ENCODE results near the gene EXT2.

DNA sequence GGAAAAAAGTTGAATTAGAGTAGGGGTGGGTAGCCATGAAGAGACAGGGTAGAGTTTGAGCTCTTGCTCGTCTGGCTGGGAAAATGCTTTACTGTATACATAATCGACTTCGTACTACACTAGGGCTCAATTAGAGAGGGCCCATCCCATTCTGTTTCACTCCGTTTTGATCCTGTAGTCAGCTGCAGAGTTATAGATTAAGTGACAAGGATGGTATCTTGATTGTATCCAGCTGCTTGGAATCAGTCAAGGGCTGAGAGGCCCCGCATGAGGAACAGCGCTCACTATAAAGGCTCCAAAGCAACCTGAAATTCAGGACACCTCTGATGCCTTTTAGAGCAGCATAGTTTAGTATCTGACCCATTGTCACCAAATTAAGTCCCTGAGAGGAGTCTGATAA, 132.9 kb downstream of the EXT2 start:
- TF ChIP-seq POLR2A (IDR thresholded peaks at IDR 0.05) = no peak
- TF ChIP-seq, protein P1, sequence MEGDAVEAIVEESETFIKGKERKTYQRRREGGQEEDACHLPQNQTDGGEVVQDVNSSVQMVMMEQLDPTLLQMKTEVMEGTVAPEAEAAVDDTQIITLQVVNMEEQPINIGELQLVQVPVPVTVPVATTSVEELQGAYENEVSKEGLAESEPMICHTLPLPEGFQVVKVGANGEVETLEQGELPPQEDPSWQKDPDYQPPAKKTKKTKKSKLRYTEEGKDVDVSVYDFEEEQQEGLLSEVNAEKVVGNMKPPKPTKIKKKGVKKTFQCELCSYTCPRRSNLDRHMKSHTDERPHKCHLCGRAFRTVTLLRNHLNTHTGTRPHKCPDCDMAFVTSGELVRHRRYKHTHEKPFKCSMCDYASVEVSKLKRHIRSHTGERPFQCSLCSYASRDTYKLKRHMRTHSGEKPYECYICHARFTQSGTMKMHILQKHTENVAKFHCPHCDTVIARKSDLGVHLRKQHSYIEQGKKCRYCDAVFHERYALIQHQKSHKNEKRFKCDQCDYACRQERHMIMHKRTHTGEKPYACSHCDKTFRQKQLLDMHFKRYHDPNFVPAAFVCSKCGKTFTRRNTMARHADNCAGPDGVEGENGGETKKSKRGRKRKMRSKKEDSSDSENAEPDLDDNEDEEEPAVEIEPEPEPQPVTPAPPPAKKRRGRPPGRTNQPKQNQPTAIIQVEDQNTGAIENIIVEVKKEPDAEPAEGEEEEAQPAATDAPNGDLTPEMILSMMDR (IDR thresholded peaks at IDR 0.05) = no peak
